ENCODE results near the gene DLEU7.

DNA sequence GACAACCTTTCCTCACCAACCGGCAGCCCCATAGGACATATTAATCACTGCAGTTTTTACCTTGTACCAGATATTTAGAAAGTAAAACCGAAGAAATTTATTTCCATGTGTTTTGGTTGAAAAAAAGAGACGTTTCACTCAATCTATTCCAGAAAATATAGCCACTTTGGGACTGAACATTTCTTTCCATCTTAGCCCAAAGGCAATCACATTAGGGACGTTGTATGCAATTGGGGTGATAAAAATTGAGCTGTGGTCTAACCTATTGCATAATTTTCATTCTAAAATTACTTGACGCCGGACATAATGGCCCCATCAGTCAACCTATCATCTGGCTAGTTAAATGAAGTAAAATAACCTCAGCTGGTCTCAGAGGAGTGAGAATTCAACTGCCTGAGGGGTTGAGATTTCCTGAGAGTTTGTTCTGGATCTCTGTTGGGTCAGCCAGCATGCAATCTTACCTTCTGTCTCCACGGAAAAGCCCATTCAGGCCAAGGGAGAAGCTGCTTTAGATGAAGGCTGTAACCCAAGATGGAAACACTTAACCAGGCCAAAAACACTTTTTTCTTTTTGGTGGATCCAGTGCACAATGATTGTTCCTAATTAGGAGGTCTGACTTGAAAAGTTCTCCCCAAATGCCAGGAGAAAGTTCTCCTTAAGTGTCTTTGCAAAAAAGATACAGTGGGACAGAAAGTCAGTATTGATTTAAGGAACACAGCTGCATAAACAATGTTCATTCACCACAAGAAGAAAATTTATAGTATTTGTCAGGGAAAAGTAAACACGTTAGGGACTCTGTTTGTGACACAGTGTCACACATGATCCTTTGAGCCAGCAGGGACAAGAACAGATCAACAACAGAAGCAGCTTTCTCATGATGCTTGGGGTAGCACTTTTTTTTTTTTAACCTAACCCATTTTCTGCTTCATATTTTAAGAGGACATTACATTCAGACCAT, 34.1 kb downstream of the DLEU7 start:
- TF ChIP-seq EZH2 (IDR thresholded peaks at IDR 0.05; ENCODE audit: borderline replicate concordance, insufficient read depth, low read depth, low read length, poor library complexity, severe bottlenecking) = no peak
- TF ChIP-seq, protein P1, sequence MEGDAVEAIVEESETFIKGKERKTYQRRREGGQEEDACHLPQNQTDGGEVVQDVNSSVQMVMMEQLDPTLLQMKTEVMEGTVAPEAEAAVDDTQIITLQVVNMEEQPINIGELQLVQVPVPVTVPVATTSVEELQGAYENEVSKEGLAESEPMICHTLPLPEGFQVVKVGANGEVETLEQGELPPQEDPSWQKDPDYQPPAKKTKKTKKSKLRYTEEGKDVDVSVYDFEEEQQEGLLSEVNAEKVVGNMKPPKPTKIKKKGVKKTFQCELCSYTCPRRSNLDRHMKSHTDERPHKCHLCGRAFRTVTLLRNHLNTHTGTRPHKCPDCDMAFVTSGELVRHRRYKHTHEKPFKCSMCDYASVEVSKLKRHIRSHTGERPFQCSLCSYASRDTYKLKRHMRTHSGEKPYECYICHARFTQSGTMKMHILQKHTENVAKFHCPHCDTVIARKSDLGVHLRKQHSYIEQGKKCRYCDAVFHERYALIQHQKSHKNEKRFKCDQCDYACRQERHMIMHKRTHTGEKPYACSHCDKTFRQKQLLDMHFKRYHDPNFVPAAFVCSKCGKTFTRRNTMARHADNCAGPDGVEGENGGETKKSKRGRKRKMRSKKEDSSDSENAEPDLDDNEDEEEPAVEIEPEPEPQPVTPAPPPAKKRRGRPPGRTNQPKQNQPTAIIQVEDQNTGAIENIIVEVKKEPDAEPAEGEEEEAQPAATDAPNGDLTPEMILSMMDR (IDR thresholded peaks at IDR 0.05) = no peak
